AG10803 (cell line): Measurements from ENCODE around the gene MAML3.

ENCODE experiments used
- DNase-seq: peaks from one replicate; pipeline ENCODE4 v3.0.0; 2010; ENCODE audit warnings: low read depth
- H3K4me3 ChIP-seq: 2 replicates; pipeline ENCODE4 v1.5.1; 2011; ENCODE audit warnings: mild to moderate bottlenecking, low read length, control low read depth
- CTCF ChIP-seq: conservative IDR thresholded peaks from 2 replicates; pipeline ENCODE4 v1.5.1; 2011; ENCODE audit warnings: mild to moderate bottlenecking, low read length, control low read depth, inconsistent platforms

The MAML3 gene

GRCh38 chr4:139817657-139818452 lies 336.1 kb downstream of the MAML3 start:
- no peak for TF ChIP-seq CTCF
- no peak overlapping the region for H3K4me3 ChIP-seq
- no peak for DNase-seq

- no peak for DNase-seq
- TF ChIP-seq CTCF: no peak
- no peak overlapping the region for H3K4me3 ChIP-seq
Observed at GRCh38 chr4:139816856-139817255, 337.1 kb downstream of the MAML3 start.

GRCh38 chr4:139815778-139816601 lies 338.0 kb downstream of the MAML3 start:
- H3K4me3 ChIP-seq: peak overlapping the region; percentile 56
- peak; percentile 85 for DNase-seq
- no peak for TF ChIP-seq CTCF

- H3K4me3 ChIP-seq: no peak overlapping the region
- TF ChIP-seq CTCF: no peak
- DNase-seq: peak; percentile 48
Observed at GRCh38 chr4:139814323-139815015, 339.5 kb downstream of the MAML3 start.

GRCh38 chr4:139813881-139814280 lies 340.1 kb downstream of the MAML3 start:
- no peak for DNase-seq
- no peak overlapping the region for H3K4me3 ChIP-seq
- TF ChIP-seq CTCF: no peak

GRCh38 chr4:139810710-139811109 lies 343.3 kb downstream of the MAML3 start:
- no peak for DNase-seq
- TF ChIP-seq CTCF: no peak
- H3K4me3 ChIP-seq: no peak overlapping the region
